Right atrium auricular region (tissue), 2 donors: ENCODE results near the gene CFC1. TPM values are rescaled to one million over a fixed set of nuclear protein-coding genes. Genes with fewer than 3 reads are reported as not detected.
"Not testable (repeated sequence)": the region's sequence is repeated elsewhere in the genome, so short reads cannot be mapped to it uniquely, and the experiment has no call there.

Experiments used
- DNase-seq: peaks from one replicate; pipeline ENCODE4 v3.0.0-alpha.2; 2019; ENCODE audit warnings: low spot score
- H3K27ac ChIP-seq, 2 donors: fragments of 200-600 bp; sonication (generic); 1 replicate in 1 of 2; 2 replicates in 1 of 2; pipeline ENCODE4 v1.5.1; 2016 to 2019
- H3K27me3 ChIP-seq, 2 donors: fragments of 200-600 bp; sonication (generic); one replicate each; pipeline versions ENCODE4 v1.5.1 to v1.6.0; 2017 to 2019
- H3K36me3 ChIP-seq: fragments of 200-600 bp; sonication (generic); one replicate; pipeline ENCODE4 v1.5.1; 2016
- H3K4me1 ChIP-seq, 2 donors: fragments of 200-600 bp; sonication (generic); one replicate each; pipeline versions ENCODE4 v1.5.1 to v1.6.0; 2017 to 2019
- H3K4me3 ChIP-seq, 2 donors: fragments of 200-600 bp; sonication (generic); 1 replicate in 1 of 2; 2 replicates in 1 of 2; pipeline ENCODE4 v1.5.1; 2017 to 2019; ENCODE audit warnings: mild to moderate bottlenecking in 1 of 2, moderate library complexity in 1 of 2
- H3K9me3 ChIP-seq, 2 donors: fragments of 200-600 bp; sonication (generic); one replicate each; pipeline ENCODE4 v1.5.1; 2019
- total RNA-seq, 2 donors: library from RNA; depleted of rRNA; stranded (reverse); fragments of >200 nt; gene quantifications; one replicate each; pipeline ENCODE4 v1.1.0, GENCODE V29; 2016

Gene CFC1
- 10 to 100 TPM in 1 of 2 donors, not detected in 1; 13.4 TPM for total RNA-seq

DNA sequence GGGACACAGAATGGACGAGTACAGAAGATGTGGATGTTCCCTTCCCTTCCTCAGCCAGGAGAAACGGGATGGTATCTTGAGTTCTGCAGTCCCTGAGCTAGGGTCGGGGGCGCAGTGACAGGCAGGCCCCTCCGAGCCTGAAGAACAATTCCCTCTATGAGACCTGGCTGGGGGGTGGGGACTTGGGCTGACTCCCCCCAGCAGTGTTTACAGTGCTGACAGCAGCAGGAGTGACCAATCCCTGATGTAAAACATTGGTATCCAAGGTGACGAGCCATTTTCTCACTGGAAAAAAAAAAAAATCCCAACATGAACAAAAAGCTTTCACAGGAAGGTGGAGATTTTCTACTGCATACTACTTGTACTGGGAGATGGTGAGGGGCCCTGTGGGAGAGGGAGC is at the start of gene CFC1:
TSS of gene CFC1 (minus strand) at position 183 of the 400 bp plus-strand sequence. CDS start 288 bp downstream, outside the sequence.
- H3K27ac ChIP-seq, DNase-seq, H3K4me3 ChIP-seq, H3K36me3 ChIP-seq, H3K27me3 ChIP-seq, H3K4me1 ChIP-seq, H3K9me3 ChIP-seq: not testable (repeated sequence)

DNA sequence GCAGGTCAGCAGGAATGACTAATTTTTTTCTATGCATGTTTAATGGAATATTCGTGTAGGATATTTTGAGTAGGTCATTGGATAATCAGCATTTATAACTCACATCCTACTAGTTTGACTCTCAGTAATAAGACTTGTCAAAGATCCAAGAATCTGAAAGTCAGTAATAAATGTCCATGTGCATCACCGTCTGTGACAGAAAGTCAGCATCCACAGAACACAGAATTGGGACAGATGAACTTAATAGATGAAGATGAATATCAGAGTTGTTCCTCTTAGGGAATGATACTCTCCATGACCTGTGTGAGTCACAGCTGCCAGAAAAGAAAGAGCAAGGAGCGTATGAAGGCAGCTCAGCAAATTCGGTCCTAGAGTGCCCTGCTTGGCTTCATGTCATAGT is 42.3 kb upstream of the CFC1 start:
- not testable (repeated sequence) for H3K36me3 ChIP-seq, DNase-seq, H3K9me3 ChIP-seq, H3K4me1 ChIP-seq, H3K27ac ChIP-seq, H3K27me3 ChIP-seq, H3K4me3 ChIP-seq

- H3K4me3 ChIP-seq, H3K9me3 ChIP-seq, DNase-seq, H3K27me3 ChIP-seq, H3K4me1 ChIP-seq, H3K27ac ChIP-seq, H3K36me3 ChIP-seq: not testable (repeated sequence)
Measured at GRCh38 chr2:130638973-130639372, 39.6 kb upstream of the CFC1 start.

DNA sequence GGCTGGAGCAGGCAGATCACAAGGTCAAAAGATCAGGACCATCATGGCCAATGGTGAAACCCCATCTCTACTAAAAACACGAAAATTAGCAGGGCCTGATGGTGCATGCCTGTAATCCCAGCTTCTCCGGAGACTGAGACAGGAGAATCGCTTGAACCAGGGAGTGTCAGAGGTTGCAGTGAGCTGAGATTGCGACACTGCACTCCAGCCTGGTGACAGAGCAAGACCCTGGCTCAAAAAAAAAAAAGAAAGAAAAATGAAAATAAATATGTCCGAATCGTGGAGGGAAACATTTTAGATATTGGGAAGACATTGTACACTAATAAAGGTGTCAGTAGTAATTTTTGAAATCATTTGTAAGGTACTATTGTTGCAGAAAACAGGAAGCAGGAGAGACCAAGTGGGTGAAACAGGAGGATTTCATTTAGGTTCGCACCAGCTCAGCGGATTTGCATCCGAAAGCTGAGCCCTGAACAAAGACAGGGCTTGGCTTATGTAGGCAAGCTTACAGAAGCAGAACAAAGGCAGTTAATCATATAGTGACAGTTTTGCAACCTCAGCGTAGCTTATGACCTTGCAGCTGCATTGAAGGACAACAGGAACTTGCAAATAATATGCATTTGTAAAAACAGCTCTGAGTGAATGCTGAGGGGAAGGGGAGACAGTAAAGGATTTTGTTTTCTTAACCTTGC is 29.6 kb upstream of the CFC1 start:
- H3K36me3 ChIP-seq, H3K4me1 ChIP-seq, H3K27me3 ChIP-seq, H3K4me3 ChIP-seq, DNase-seq, H3K9me3 ChIP-seq, H3K27ac ChIP-seq: not testable (repeated sequence)

DNA sequence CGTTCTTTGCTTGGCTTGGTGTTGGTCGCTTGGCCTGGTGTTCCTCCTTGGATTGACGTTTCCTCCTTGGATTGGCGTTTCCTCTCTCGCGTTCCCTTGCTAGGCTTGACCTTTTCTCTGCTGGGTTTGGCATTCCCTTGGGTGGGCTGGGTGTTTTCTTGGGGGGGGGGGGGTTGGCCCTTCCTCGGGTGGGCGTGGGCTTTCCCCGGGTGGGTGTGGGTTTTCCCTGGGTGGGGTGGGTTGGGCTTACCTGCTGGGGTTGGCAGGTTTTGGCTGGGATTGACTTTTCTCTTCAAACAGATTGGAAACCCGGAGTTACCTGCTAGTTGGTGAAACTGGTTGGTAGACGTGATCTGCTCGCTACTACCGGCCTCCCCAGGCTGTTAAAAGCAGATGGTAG is 11.8 kb upstream of the CFC1 start, which contains the start of gene POTEJ:
TSS of gene POTEJ (plus strand) at position 301 of the 400 bp plus-strand sequence. CDS start at position 394, 93 bp downstream.
- not testable (repeated sequence) for DNase-seq

GRCh38 chr2:130610486-130610885 is 11.1 kb upstream of the CFC1 start:
- not testable (repeated sequence) for DNase-seq, H3K4me1 ChIP-seq, H3K4me3 ChIP-seq, H3K9me3 ChIP-seq, H3K27ac ChIP-seq, H3K27me3 ChIP-seq, H3K36me3 ChIP-seq

More for the DNA sequence above, 11.8 kb upstream of the CFC1 start, which contains the start of gene POTEJ:
- not testable (repeated sequence) for H3K4me1 ChIP-seq, H3K27ac ChIP-seq, H3K36me3 ChIP-seq, H3K9me3 ChIP-seq, H3K27me3 ChIP-seq, H3K4me3 ChIP-seq

GRCh38 chr2:130609002-130609920 is 9.9 kb upstream of the CFC1 start:
- H3K4me1 ChIP-seq, DNase-seq, H3K4me3 ChIP-seq, H3K27ac ChIP-seq, H3K27me3 ChIP-seq, H3K9me3 ChIP-seq, H3K36me3 ChIP-seq: not testable (repeated sequence)

DNA sequence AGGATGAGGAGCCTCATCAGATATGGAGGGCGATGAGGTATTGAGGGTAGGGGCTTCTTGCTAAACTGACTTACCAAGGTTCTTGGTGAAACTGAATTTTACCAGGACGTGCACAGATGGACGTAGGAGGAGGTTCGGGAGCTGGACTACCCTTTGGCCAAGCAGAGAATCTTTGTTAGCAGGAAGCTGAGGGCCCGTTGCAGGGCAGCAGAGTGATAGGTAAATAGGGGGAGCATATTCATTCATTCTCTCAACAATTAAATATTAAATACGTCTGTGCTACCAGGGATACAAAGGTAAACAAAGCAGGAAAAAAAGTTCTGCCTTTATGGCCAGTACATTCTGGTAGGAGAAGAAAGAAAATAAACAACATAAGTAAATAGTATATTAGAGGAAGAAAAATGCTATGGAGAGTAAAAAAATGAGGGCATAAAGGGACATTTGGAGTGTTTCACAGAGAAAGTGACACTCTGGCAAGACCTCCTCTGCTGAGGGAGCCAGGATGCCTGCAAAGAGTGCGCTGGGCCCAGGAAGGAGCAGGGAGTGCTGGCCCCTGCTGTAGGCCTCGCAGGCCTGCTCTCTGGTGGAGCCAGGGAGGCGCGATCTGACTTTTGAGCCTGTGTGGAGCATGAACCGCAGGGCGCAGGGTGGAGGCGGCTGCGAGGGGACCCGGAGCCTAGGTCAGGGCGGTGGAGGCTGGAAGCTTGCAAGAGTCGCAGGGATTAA is 9.1 kb upstream of the CFC1 start:
- H3K27ac ChIP-seq, DNase-seq, H3K27me3 ChIP-seq, H3K9me3 ChIP-seq, H3K4me3 ChIP-seq, H3K36me3 ChIP-seq, H3K4me1 ChIP-seq: not testable (repeated sequence)

GRCh38 chr2:130601648-130602302 is 2.4 kb upstream of the CFC1 start:
- H3K36me3 ChIP-seq, H3K27me3 ChIP-seq, H3K4me1 ChIP-seq, H3K9me3 ChIP-seq, H3K4me3 ChIP-seq, H3K27ac ChIP-seq, DNase-seq: not testable (repeated sequence)

- not testable (repeated sequence) for DNase-seq, H3K27ac ChIP-seq, H3K9me3 ChIP-seq, H3K36me3 ChIP-seq, H3K27me3 ChIP-seq, H3K4me3 ChIP-seq, H3K4me1 ChIP-seq
Measured at GRCh38 chr2:130599926-130600325, 551 bp upstream of the CFC1 start.

DNA sequence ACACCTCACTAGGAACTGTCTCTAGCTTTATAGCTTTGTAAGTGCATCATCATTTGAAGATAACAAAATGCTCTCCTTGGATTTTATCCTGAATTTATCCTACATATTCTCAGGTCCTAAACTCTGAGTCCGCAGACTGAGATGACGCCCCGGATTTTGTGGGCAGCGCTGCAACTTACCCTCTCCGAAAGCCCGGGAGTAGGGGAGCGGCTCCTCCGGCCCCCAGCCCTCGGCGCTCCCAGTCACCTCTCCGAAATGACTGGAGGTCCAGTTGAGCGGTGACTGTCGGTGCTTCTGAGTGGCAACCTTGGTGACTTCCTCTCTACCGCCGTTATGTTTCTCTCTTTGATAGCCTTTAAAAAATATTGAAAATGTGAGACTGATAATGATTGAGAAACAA is 912 bp downstream of the CFC1 start:
- H3K9me3 ChIP-seq, H3K4me3 ChIP-seq, DNase-seq, H3K36me3 ChIP-seq, H3K27me3 ChIP-seq, H3K4me1 ChIP-seq, H3K27ac ChIP-seq: not testable (repeated sequence)

- not testable (repeated sequence) for H3K36me3 ChIP-seq, H3K4me1 ChIP-seq, H3K27ac ChIP-seq, H3K9me3 ChIP-seq, H3K27me3 ChIP-seq, DNase-seq, H3K4me3 ChIP-seq
Measured at GRCh38 chr2:130597994-130598393, 1.4 kb downstream of the CFC1 start.

DNA sequence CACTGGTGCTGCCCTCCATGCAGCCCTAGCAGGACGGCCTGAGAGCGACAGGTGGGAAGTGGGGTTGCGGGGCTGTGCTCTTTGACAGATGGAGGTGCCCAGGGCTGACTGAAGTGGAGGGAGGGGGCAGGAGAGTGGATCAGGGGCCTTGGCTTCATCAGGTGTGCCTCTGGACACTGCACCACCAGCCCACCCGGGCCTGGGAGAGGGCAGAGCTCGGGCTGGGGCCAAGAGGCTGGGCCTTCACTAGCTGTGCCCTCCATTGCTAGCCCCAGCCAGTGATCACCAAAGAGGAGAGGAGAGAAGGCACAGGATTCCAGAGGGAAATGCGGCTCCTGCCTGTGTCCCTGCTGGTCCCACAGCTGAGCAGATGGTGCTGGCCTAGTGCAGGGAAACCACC is 2.6 kb downstream of the CFC1 start:
- not testable (repeated sequence) for H3K4me1 ChIP-seq, H3K36me3 ChIP-seq, DNase-seq, H3K9me3 ChIP-seq, H3K27ac ChIP-seq, H3K27me3 ChIP-seq, H3K4me3 ChIP-seq

DNA sequence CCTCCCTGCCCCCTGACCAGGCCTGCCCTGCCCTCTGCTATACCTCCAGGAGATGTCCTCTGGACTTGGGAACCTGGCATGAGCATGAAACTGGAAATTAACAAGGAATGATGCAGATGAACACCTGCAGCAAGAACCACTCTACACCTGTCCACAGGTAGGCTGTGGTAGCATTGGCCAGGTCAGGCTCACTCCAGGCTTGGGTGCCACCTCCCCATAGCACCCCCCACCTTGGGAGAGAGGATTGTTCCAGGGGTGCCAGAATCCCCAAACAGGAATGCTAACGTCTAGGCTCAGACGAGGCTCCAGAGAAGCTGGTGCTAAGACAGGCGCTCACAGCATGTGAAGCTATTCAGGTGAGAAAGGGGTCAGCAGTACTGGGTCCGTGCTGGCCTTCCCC is 5.4 kb downstream of the CFC1 start:
- H3K4me3 ChIP-seq, H3K27me3 ChIP-seq, H3K27ac ChIP-seq, H3K9me3 ChIP-seq, H3K4me1 ChIP-seq, H3K36me3 ChIP-seq: not testable (repeated sequence)
- DNase-seq: peak; percentile 47
